Ishikawa (cell line): ENCODE results near the gene KRT83.

ENCODE experiments used
- CEBPB ChIP-seq: IDR thresholded peaks from 2 replicates; pipeline ENCODE4 v1.6.1; 2012
- CREB1 ChIP-seq: IDR thresholded peaks from 2 replicates; pipeline ENCODE4 v1.6.1; 2012; ENCODE audit warnings: low read depth
- EGR1 ChIP-seq: IDR thresholded peaks from 2 replicates; pipeline ENCODE4 v1.6.1; 2012
- EP300 ChIP-seq: IDR thresholded peaks from 2 replicates; pipeline ENCODE4 v1.6.1; 2012; ENCODE audit warnings: borderline replicate concordance
- FOXM1 ChIP-seq: IDR thresholded peaks from 2 replicates; pipeline ENCODE4 v1.6.1; 2012; ENCODE audit warnings: low read depth, borderline replicate concordance
- NFIC ChIP-seq: IDR thresholded peaks from 2 replicates; pipeline ENCODE4 v1.6.1; 2012
- RAD21 ChIP-seq: IDR thresholded peaks from 2 replicates; pipeline ENCODE4 v1.6.1; 2012; ENCODE audit warnings: low read depth
- TAF1 ChIP-seq: IDR thresholded peaks from 2 replicates; pipeline ENCODE4 v1.6.1; 2012; ENCODE audit warnings: low read depth, mild to moderate bottlenecking
- TCF12 ChIP-seq: IDR thresholded peaks from 2 replicates; pipeline ENCODE4 v1.6.1; 2012; ENCODE audit warnings: low read depth
- TEAD4 ChIP-seq: IDR thresholded peaks from 2 replicates; pipeline ENCODE4 v1.6.1; 2012
- YY1 ChIP-seq: IDR thresholded peaks from 2 replicates; pipeline ENCODE4 v1.6.1; 2012; ENCODE audit warnings: low read depth
- ZBTB7A ChIP-seq: IDR thresholded peaks from 2 replicates; pipeline ENCODE4 v1.6.1; 2012; ENCODE audit warnings: low read depth
- TF ChIP-seq, protein P1 (sequence below): IDR thresholded peaks from 2 replicates; pipeline ENCODE4 v1.6.1; 2012
- TF ChIP-seq, protein P2 (sequence below): IDR thresholded peaks from 2 replicates; pipeline ENCODE4 v1.6.1; 2012
- TF ChIP-seq, protein P3 (sequence below): IDR thresholded peaks from 2 replicates; pipeline ENCODE4 v1.6.1; 2012; ENCODE audit warnings: low read depth, mild to moderate bottlenecking

KRT83 gene

DNA sequence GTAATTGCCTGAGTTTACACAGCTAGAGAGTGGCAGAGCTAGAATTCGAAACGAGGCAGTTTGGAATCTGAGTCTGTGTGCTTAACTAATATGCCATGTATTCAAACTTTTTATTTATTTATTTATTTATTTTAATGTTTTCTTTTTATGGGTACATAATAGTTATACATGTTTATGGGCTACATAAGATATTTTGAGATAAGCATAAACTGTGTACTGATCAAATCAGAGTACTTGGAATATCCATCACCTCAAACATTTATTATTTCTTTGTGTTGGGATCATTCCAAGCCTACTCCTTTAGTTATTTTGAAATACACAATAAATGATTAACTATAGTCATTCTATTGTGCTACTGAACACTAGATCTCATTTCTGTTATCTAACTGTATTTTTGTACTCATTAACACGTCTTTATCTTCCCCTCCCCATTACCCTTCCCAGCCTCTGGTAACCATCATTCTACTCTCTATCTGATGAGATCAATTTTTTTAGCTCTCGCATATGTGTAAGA, 22.5 kb downstream of the KRT83 start:
- no peak for TF ChIP-seq TCF12
- no peak for TF ChIP-seq FOXM1
- TF ChIP-seq CEBPB: no peak
- TF ChIP-seq, protein P1, sequence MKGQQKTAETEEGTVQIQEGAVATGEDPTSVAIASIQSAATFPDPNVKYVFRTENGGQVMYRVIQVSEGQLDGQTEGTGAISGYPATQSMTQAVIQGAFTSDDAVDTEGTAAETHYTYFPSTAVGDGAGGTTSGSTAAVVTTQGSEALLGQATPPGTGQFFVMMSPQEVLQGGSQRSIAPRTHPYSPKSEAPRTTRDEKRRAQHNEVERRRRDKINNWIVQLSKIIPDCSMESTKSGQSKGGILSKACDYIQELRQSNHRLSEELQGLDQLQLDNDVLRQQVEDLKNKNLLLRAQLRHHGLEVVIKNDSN: no peak
- no peak for TF ChIP-seq EP300

DNA sequence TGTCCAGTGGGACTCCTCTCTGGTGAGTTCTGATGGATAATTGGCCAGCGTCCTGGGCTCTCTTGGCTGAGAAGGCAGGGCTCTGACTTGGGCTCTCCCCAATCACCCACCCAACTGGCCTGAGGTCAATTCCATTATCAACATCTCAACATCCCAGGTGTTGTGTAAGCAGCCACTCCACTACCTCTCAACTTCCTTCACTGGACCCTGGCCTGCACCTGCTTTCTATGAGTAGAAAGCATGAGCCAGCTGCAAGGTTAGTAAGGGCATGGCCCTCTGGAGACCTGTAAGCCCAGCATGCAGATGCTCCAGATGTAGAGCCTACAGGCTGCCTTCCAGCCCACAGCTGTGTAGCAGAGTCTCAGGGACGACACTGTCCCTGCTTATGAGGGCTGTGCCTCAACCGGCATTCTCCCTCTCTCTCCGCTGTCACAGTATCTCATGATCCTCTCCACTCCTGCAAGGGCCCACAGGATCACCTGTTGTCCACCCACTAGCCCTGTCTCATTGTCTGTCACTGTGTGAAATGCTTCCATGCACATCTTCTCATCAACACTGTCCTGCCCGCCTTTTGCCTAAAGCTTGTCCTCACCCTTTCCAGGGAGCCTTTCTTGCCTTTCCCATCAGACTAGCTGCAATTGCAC, 24.5 kb downstream of the KRT83 start:
- TF ChIP-seq, protein P2, sequence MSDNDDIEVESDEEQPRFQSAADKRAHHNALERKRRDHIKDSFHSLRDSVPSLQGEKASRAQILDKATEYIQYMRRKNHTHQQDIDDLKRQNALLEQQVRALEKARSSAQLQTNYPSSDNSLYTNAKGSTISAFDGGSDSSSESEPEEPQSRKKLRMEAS: no peak
- TF ChIP-seq TAF1: no peak
- no peak for TF ChIP-seq EP300
- no peak for TF ChIP-seq TEAD4
- no peak for TF ChIP-seq RAD21
- no peak for TF ChIP-seq TCF12
- TF ChIP-seq ZBTB7A: no peak
- TF ChIP-seq NFIC: no peak
- TF ChIP-seq CREB1: no peak
- no peak for TF ChIP-seq YY1
- TF ChIP-seq, protein P3, sequence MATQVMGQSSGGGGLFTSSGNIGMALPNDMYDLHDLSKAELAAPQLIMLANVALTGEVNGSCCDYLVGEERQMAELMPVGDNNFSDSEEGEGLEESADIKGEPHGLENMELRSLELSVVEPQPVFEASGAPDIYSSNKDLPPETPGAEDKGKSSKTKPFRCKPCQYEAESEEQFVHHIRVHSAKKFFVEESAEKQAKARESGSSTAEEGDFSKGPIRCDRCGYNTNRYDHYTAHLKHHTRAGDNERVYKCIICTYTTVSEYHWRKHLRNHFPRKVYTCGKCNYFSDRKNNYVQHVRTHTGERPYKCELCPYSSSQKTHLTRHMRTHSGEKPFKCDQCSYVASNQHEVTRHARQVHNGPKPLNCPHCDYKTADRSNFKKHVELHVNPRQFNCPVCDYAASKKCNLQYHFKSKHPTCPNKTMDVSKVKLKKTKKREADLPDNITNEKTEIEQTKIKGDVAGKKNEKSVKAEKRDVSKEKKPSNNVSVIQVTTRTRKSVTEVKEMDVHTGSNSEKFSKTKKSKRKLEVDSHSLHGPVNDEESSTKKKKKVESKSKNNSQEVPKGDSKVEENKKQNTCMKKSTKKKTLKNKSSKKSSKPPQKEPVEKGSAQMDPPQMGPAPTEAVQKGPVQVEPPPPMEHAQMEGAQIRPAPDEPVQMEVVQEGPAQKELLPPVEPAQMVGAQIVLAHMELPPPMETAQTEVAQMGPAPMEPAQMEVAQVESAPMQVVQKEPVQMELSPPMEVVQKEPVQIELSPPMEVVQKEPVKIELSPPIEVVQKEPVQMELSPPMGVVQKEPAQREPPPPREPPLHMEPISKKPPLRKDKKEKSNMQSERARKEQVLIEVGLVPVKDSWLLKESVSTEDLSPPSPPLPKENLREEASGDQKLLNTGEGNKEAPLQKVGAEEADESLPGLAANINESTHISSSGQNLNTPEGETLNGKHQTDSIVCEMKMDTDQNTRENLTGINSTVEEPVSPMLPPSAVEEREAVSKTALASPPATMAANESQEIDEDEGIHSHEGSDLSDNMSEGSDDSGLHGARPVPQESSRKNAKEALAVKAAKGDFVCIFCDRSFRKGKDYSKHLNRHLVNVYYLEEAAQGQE: no peak
- TF ChIP-seq, protein P1: no peak
- TF ChIP-seq FOXM1: no peak
- TF ChIP-seq EGR1: no peak
- no peak for TF ChIP-seq CEBPB

DNA sequence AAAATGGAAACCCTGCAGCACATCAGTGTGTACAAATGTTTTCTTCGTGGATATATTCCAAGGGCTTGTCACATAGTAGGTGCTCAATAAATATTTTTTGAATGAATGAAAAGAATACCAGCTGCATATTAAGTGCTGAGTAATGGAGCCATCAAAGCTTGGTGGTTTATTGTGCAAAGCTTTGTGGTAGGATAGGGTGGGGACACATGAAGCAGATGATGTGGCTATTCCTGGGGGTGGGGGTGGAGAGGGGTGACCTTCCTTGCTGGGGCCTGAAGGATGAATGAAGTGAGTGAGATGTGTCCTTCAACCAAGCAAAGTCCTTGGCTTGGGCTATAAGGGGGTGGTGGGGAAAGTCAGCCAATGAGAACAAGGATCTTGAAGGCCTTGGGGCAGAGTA, 25.5 kb downstream of the KRT83 start:
- TF ChIP-seq YY1 (no peak), NFIC (no peak), TCF12 (no peak), CREB1 (no peak), EGR1 (no peak), TEAD4 (no peak), FOXM1 (no peak), ZBTB7A (no peak), TAF1 (no peak)
- TF ChIP-seq, protein P1: no peak
- TF ChIP-seq, protein P3: no peak
- TF ChIP-seq, protein P2: no peak

DNA sequence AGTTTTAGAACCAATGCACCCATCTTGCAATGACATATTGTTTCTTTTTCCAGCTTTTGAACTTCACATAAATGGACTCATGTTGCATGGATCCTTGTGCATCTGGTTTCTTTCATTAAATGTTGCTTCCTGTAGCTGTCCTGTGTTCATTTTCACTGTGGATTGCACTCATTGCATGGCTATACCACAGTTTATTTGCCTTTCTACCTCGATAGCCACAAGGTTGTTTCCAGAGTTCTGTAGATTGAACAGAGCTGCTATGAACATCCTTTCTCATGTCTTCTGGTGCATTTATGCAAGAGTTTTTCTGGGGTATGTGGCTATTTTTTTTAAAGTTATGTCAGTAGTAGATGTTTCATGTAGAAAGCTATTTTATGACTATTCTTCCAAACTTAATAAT, 26.4 kb downstream of the KRT83 start:
- no peak for TF ChIP-seq TCF12
- no peak for TF ChIP-seq YY1
- TF ChIP-seq, protein P1: no peak
- TF ChIP-seq TAF1: no peak
- no peak for TF ChIP-seq NFIC
- no peak for TF ChIP-seq EP300

DNA sequence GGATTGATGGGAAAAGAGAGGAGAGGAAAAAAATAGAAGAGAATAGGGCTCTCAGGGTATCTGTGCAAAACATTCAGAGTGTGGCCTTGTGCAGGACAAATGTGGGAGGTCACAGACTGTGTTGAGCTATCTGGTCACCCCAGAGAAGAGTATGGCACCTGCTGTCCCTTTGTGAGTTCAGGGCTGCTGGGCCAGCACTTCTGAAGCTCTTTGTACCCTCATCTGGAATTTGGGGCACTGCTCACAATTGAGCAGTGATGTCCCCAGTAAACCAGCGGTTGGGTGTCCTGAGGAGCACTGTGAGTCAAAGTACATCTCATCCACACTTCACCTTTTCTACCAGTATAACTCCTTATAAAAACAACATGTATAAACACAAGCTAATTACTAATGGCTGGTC, 27.3 kb downstream of the KRT83 start:
- TF ChIP-seq ZBTB7A: no peak
- TF ChIP-seq, protein P1: no peak
- no peak for TF ChIP-seq CEBPB
- TF ChIP-seq FOXM1: no peak
- no peak for TF ChIP-seq EGR1
- no peak for TF ChIP-seq NFIC
